EH (cell line): ENCODE measurements around the gene TNFRSF8.

ENCODE experiments used
- DNase-seq: peaks from one replicate; pipeline ENCODE4 v3.0.0-alpha.2; 2015; ENCODE audit warnings: low read depth

Gene TNFRSF8

GRCh38 chr1:12176298-12177118, 113.4 kb downstream of the TNFRSF8 start:
- no peak for DNase-seq

GRCh38 chr1:12177156-12177998, 114.3 kb downstream of the TNFRSF8 start:
- DNase-seq: no peak

GRCh38 chr1:12177999-12178441, 114.9 kb downstream of the TNFRSF8 start:
- DNase-seq: peak; percentile 81

- no peak for DNase-seq
These were observed 115.4 kb downstream of the TNFRSF8 start for GRCh38 chr1:12178511-12178910.

GRCh38 chr1:12179111-12179519, 116.0 kb downstream of the TNFRSF8 start:
- peak; percentile 75 for DNase-seq

- no peak for DNase-seq
These were observed 116.6 kb downstream of the TNFRSF8 start for GRCh38 chr1:12179676-12180075.

GRCh38 chr1:12180315-12180714, 117.2 kb downstream of the TNFRSF8 start:
- no peak for DNase-seq

GRCh38 chr1:12180903-12181302, 117.8 kb downstream of the TNFRSF8 start:
- no peak for DNase-seq

- DNase-seq: no peak
These were observed 118.5 kb downstream of the TNFRSF8 start for GRCh38 chr1:12181568-12181967.

- no peak for DNase-seq
These were observed 119.4 kb downstream of the TNFRSF8 start for GRCh38 chr1:12182410-12182984.

GRCh38 chr1:12183095-12183794, 120.1 kb downstream of the TNFRSF8 start:
- DNase-seq: no peak

GRCh38 chr1:12184008-12184681, 121.0 kb downstream of the TNFRSF8 start:
- peak; percentile 79 for DNase-seq

- no peak for DNase-seq
These were observed 122.2 kb downstream of the TNFRSF8 start for GRCh38 chr1:12185036-12185917.

GRCh38 chr1:12185918-12186678, 123.0 kb downstream of the TNFRSF8 start:
- no peak for DNase-seq

- no peak for DNase-seq
These were observed 123.5 kb downstream of the TNFRSF8 start for GRCh38 chr1:12186679-12186985.

- no peak for DNase-seq
These were observed 125.0 kb downstream of the TNFRSF8 start for GRCh38 chr1:12188115-12188514.

GRCh38 chr1:12188657-12189327, 125.7 kb downstream of the TNFRSF8 start:
- no peak for DNase-seq

GRCh38 chr1:12189328-12189682, 126.2 kb downstream of the TNFRSF8 start:
- no peak for DNase-seq
